ENCODE measurements around the gene CDRT4. TPM values are rescaled to one million over a fixed set of nuclear protein-coding genes. Genes with fewer than 3 reads are reported as not detected.
A peak's percentile ranks its signal among the peaks of the same experiment; 100 is the strongest.

The CDRT4 gene
- total RNA-seq, 4 donors from 2014 or later = 4.0 to 13.4 (median 11.1) TPM

DNA sequence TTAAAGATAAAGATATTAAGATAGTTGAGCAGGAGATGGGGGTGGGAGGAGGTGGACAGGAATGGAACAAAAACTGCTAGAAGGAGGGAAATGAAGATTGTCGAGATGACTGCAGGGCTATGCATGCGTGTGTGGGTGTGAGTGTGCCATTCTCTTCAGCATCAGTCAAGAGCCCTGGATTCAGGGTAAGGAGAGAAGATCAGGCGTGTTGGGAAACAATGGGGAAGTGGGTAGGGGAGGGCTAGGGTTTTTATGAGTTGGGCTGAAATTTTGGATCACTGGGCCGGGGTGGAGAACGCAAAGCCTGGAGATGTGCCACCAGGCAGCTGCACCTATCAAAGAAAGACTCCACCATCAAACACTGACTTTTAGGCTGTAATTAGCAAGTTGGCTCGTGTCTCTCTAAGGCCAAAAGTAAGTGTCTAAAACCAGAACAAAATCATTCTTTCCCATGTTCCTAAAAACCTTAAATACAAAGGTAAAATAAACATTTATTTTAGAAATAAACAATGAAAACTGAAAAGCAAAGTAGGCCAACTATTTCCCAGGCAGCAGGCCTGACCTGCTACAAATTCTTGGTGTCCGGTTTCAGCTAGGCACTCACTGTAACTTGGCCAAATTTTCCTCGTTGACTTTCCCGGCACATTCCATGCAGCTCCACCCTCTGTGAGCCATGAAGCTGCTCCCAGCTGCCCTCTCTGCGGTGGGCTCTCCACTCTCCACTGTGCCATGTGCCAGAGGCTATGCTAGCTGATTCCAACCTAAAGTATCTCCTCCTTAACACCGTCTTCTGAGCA is 4.2 kb downstream of the CDRT4 start:
- DNase-seq = peak; percentile 79 to 83
- H3K9me3 ChIP-seq = no peaks in the 10 kb centered on the region
- TF ChIP-seq, protein P1, sequence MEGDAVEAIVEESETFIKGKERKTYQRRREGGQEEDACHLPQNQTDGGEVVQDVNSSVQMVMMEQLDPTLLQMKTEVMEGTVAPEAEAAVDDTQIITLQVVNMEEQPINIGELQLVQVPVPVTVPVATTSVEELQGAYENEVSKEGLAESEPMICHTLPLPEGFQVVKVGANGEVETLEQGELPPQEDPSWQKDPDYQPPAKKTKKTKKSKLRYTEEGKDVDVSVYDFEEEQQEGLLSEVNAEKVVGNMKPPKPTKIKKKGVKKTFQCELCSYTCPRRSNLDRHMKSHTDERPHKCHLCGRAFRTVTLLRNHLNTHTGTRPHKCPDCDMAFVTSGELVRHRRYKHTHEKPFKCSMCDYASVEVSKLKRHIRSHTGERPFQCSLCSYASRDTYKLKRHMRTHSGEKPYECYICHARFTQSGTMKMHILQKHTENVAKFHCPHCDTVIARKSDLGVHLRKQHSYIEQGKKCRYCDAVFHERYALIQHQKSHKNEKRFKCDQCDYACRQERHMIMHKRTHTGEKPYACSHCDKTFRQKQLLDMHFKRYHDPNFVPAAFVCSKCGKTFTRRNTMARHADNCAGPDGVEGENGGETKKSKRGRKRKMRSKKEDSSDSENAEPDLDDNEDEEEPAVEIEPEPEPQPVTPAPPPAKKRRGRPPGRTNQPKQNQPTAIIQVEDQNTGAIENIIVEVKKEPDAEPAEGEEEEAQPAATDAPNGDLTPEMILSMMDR (IDR thresholded peaks at IDR 0.05) = no peak
- TF ChIP-seq POLR2A (IDR thresholded peaks at IDR 0.05) = no peak
- intact Hi-C loops (cut with DNase I) = no loop called here
- H3K27ac ChIP-seq = peak overlapping the region; percentile 66 to 87 (median 84)
- no peak overlapping the region for H3K4me3 ChIP-seq (replicated peaks in 1 of 3)
- H3K36me3 ChIP-seq = no peaks in the 10 kb centered on the region
- WGBS, 2 donors = 31 to 32% methylated on average over 11 of the region's 11 CpGs
- H3K4me1 ChIP-seq = peaks cover 29 to 37% of the 10 kb centered on the region in 2 donors
- H3K27me3 ChIP-seq = no peaks in the 10 kb centered on the region

DNA sequence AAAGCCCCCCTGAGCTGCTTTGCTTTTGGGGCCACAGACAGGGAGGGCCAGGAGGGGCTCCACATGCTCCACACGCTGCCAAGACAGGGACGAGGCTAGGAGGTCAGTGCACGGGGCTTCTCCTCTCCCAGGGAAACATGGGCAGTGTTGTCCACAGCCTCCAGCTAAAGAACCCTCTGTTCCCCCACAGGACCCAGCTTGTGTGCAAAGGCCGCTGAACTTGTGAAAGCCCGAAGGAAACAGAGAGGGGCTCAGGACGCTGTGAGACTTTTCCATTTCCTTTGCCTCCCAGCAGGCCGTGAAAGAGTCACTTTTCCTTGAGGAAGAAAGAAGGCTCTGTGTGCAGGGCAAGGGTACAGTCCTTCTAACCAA is 9.7 kb downstream of the CDRT4 start:
- WGBS, 2 donors = 70 to 84% methylated on average over 4 to 6 of the region's 7 CpGs
- intact Hi-C loops (cut with DNase I) = no loop called here
- Histone ChIP-seq H3K36me3 (no peaks in the 10 kb centered on the region), H3K4me1 (peaks cover 23 to 35% of the 10 kb centered on the region in 2 donors), H3K9me3 (no peaks in the 10 kb centered on the region), H3K4me3 (replicated peaks in 1 of 3) (no peak overlapping the region), H3K27me3 (no peaks in the 10 kb centered on the region), H3K27ac (peak overlapping the region; percentile 53 to 82 (median 67))
- no peak for TF ChIP-seq POLR2A (IDR thresholded peaks at IDR 0.05)
- DNase-seq = no peak

DNA sequence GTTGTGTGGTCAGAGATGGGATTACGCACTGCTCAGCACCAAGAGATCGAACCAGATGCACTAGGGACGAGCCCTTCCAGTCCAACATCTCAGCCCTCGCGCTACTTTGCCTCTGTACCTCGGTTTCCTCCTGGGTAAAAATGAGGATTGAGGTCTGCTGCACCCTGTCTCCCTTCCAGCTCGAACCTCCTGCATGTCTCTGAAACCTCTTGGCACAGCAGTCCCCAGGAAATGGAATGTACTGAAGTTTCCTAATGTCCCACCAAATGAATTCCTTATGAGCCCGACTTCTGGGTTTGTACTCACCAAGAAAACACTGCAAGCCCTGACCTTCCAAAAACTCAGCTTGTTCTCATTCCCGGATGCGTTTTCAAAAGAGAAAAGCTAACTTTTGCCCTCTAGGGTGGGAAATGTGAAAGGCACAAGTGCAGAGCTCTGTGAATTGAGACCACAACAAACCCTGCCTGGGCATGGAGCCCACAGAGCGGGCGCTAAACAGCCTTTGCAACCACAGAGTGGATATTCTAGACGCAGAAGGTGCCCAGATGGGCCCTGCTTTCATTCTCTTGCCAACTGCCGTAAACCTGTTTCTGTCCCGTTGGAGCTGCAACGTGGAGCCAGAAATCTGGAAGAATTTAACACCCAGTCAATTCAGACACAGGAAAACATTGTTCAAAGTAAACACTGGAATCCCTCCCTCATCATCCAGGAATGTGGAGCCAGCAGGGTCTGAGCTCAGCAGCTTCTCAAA is 10.3 kb downstream of the CDRT4 start:
- Histone ChIP-seq H3K27ac (peak overlapping the region; percentile 53 to 82 (median 67)), H3K27me3 (no peaks in the 10 kb centered on the region), H3K4me1 (peaks cover 21 to 33% of the 10 kb centered on the region in 2 donors), H3K9me3 (no peaks in the 10 kb centered on the region), H3K36me3 (no peaks in the 10 kb centered on the region), H3K4me3 (replicated peaks in 1 of 3) (no peak overlapping the region)
- DNase-seq = peak; percentile 89 to 94
- no peak for TF ChIP-seq POLR2A (IDR thresholded peaks at IDR 0.05)
- TF ChIP-seq, protein P1 (IDR thresholded peaks at IDR 0.05) = peak in 4 of 6 experiments; percentile 38 to 69 (median 46)
- 38 to 42% methylated on average over 16 of the region's 16 CpGs for WGBS, 2 donors
- intact Hi-C loops (cut with DNase I) = no loop called here

DNA sequence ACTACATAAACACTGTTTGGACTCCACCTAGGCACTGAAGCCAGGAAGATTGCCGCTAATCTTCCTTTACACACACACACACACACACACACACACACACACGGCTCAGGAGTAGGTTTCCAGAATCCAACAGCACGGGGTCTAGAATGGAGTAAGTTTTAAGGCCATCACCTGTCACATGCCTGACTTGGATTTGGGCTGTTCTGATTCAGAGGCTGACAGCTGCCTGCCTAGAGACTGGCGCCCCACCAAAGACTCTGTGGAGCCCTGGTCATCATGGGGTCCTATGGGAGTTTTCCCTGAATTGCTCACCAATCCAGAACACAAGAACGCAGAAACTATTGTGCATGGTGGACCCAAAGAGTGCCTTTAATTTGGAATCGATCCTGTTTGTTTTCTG is 10.9 kb downstream of the CDRT4 start:
- H3K27me3 ChIP-seq = no peaks in the 10 kb centered on the region
- intact Hi-C loops (cut with DNase I) = no loop called here
- peak overlapping the region; percentile 53 to 82 (median 67) for H3K27ac ChIP-seq
- WGBS, 2 donors = 87 to 96% methylated on average over 5 to 6 of the region's 6 CpGs
- H3K36me3 ChIP-seq = no peaks in the 10 kb centered on the region
- H3K4me1 ChIP-seq = peaks cover 21 to 33% of the 10 kb centered on the region in 2 donors
- H3K4me3 ChIP-seq (replicated peaks in 1 of 3) = no peak overlapping the region
- no peak for DNase-seq
- H3K9me3 ChIP-seq = no peaks in the 10 kb centered on the region
- TF ChIP-seq POLR2A (IDR thresholded peaks at IDR 0.05) = no peak
- TF ChIP-seq, protein P1 (IDR thresholded peaks at IDR 0.05) = no peak

DNA sequence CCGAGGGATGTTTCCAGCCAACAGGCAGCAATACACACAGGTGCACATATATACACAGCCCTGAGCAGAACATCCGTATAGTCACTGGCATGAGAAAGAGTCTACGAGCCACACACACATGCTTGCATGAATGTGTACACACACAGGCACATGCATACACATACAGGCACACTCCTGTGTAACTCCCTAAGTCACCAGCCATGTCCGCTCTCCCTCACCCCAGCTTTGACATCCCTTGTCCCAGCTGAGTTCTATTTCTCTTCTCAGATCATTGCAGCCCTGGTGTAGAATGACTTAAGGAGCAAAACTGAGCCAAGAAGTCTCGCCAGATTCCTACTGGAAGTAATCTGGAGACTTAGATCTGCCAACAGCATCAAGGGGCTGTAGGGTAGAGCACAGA is 13.1 kb downstream of the CDRT4 start:
- Histone ChIP-seq H3K4me3 (replicated peaks in 1 of 3) (no peak overlapping the region), H3K9me3 (no peaks in the 10 kb centered on the region), H3K27ac (no peak overlapping the region), H3K36me3 (no peaks in the 10 kb centered on the region), H3K27me3 (no peaks in the 10 kb centered on the region), H3K4me1 (peaks cover 13 to 27% of the 10 kb centered on the region in 2 donors)
- DNase-seq = no peak
- 87 to 96% methylated on average over 3 to 5 of the region's 5 CpGs for WGBS, 2 donors
- intact Hi-C loops (cut with DNase I) = no loop called here
- TF ChIP-seq, protein P1 (IDR thresholded peaks at IDR 0.05) = no peak
- no peak for TF ChIP-seq POLR2A (IDR thresholded peaks at IDR 0.05)

All from thyroid gland (tissue), 4 donors.